Hematopoietic multipotent progenitor cell treated with erythropoietin and hydrocortisone succinate and interleukin-3 and kit ligand, for 6 days (in vitro differentiated cells): ENCODE measurements around the gene ATG2B.
A peak's percentile ranks its signal among the peaks of the same experiment; 100 is the strongest.

Source experiments
- DNase-seq: peaks from one replicate; pipeline ENCODE4 v3.0.0-alpha.2; 2015

ATG2B gene

DNA sequence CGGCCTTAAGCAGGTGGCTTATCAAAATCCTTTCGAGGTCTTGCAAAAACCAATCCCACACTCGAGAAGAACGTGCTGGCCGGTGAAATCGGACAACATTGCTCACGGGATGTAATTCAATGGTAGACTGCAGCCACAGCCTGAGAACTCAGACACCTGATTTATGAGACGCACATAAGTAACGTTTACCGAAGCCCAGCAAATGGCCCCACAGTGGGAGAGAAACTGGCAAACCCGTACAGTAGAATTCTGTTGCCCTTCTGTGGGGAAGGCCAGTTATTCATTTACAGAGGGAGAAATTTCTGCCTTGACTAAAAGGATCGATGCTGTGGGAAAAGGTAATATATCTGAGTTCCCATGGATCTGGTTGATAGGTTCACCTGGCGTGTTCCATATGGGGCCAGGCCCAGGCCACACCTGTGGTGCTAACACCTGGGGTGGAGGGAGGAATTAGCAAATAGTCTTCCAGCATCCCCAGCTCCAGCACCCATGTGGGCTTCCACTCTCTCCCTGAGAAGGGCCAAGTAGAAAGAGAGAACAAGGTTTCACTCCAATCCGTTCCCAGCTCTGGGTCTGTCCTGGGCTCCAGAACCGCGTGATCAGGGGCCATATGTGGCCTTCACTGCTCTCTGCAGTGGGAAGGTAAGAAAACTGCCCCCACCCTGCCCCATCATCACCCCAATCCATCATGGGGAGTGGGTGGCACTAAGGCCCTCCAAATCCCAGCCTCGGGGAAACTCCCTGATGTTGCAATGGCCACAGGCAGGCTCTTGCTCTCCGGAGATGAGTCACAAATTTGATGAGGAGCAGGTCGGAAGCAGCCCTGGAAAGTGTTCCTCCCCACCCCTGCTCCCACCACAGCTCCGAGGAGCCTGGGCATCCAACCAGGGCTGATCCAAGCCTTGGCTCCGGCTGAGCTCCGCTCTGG lies 94.4 kb downstream of the ATG2B start:
- no peak for DNase-seq

DNA sequence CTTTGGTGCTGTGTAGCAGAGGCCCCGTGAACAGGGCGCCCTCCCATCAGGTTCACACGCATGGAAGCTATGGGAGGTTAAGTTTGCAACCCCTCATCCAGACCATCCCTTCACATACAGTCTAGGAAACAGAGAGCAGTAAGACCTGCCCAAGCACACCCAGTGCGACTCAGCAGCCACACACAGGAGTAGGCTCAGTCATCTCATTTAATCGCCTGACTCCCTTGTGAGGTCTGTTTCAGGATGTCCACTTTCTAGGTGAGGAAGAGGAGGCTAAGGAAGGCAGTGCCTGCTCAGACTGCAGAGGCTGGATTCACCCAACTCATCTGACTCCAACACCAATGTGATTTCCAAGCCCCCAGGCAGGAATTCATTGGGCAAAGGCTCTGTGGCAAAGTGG lies 95.2 kb downstream of the ATG2B start:
- no peak for DNase-seq

DNA sequence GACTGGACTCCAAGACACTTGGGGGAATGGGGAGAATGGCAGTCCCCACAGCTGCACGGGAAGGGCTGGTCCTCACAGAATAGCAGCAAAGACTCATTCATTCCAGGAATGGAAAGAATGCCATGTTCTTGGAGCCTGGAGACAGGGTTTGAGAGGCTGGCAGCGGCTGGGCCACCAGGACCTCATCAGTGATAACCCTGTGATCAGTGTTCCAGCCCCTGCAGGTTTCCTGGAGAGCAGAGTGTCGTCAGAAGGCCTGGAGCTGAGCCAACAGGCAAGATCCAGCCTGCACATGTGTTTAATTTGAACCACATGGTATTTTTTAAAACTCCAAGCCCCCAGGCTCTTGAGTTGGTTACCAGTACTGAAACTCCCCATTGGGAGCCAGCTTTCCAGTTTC lies 95.8 kb downstream of the ATG2B start:
- DNase-seq: peak; percentile 21

DNA sequence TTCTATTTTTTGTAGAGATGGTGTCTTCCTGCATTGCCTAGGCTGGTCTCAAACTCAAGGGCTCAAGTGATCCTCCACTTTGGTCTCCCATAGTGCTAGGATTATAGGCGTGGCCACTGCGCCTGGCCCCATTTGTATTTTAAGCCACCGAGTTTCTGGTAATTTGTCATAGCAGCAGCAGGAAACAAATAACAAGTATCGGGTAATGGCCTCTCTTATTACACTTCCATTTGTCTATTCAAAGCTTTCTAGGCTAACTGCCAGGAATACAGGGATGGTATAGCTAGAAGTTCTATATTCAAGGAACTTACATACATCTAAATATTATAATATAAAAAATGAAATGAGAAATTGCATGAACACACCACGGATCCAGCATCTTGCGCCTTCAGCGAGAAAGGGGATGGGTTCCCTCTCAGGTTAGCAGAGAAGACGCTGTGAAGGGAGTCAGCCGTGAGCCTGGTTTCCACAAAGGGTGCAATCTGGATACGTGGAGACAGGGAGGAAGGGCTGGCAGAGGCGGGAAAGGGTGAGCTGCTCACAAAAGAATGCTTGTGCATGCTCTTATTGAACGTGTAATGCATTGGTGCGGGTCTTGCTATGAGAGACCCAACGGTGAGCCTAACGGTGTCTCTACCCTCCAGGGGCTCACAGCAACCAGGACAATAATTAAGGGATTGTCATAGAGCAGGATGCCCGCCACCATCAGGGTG lies 97.6 kb downstream of the ATG2B start:
- no peak for DNase-seq

DNA sequence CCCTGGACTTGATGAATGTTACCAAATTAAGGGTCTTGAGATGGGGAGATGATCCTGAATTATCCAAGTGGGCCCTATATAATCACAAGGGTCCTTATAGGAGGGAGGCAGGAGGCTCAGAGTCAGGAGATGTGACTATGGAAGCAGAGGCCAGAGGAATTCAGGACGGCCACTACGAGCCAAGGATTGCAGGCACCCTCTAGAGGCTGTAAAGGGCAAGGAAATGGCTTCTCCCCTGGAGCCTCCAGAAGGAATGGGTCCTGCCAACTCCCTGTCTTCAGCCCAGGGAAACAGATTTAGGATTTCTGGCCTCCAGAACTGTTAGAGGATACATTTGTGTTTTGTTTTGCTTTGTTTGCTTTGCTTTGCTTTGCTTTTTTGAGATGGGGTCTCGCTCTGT lies 98.3 kb downstream of the ATG2B start:
- DNase-seq: peak; percentile 20

DNA sequence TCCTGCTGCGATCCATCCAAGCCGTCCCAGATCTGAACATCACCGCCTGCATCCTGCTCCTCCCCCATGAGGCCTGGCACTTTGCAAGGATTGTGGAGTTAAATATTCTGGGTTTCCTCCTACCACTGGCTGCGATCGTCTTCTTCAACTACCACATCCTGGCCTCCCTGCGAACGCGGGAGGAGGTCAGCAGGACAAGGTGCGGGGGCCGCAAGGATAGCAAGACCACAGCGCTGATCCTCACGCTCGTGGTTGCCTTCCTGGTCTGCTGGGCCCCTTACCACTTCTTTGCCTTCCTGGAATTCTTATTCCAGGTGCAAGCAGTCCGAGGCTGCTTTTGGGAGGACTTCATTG lies 99.0 kb downstream of the ATG2B start:
- no peak for DNase-seq

DNA sequence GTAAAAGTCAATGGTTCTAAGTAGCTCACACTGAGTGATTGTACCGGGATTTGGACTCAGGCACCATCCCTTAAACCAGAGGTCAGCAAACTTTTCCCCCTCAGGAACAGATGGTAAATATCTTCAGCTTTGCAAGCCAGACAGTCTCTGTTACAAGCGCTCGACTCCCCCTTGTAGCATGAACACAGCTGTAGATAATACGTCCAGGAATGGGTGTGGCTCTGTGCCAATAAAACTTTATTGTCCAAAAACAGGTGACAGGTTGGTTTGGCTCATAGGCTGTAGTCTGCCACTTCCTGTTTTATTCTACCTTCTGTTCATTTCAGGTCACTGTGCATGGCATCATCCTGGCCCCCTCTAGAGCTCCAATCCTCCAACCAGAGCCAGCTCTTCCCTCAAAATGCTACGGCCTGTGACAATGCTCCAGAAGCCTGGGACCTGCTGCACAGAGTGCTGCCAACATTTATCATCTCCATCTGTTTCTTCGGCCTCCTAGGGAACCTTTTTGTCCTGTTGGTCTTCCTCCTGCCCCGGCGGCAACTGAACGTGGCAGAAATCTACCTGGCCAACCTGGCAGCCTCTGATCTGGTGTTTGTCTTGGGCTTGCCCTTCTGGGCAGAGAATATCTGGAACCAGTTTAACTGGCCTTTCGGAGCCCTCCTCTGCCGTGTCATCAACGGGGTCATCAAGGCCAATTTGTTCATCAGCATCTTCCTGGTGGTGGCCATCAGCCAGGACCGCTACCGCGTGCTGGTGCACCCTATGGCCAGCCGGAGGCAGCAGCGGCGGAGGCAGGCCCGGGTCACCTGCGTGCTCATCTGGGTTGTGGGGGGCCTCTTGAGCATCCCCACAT lies 99.6 kb downstream of the ATG2B start:
- no peak for DNase-seq

DNA sequence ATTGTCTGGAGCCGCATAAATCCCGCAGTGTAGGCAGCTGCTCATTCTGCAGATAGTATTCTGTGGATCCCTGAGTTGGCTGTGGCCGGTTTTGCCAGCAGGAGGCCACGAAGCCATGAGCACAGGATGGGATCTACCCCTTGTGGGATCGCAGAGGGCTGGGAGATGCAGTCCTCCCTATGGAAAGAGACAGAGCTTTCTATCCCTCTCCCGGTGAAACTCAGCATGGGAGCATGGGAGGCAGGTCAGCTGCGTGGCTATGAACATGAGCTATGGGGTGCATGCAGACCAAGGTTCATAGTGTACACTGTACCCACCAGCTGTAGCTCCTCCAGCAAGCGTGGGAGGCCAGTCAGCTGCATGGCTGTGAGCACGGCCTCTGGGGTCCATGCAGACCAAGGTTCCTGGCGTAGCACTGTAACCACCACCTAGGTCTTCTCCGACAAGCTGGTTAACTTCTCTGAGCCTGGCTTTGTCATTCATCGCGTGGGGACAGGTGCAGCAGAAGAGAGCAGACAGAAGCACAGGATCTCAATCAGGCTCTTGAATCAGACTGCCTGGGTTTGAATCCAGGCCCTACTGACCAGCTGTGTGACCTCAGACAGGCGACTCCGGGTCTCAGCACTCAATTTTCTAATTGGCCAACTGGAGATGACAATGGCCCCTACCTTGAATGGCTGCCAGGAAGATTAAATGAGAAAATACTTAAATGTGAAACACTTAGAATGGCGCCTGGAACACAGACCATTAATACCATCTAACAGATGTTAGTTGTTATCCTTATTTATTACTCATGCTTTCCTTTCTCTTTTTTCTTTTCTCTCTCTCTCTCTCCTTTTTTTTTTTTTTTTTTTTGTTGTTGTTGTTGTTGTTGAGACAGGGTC lies 101.1 kb downstream of the ATG2B start:
- DNase-seq: no peak

DNA sequence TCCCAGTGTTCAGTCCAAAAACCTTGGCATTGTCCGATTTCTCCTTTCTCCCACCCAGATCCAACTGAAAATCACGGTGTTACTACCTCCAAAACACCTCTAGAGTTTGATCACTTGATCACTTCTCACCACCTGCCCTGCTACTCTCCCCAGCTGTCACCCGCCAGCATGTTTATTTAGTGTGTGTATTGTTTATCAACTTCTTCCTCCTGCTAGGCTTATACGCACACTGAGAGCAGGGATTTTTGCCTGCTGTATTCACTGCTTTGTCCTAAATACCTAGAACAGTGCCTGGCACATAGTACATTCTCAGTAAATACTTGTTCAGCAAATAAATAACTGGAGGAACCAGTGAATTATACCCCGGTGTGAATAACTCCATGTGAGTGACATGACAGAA lies 102.1 kb downstream of the ATG2B start:
- no peak for DNase-seq

DNA sequence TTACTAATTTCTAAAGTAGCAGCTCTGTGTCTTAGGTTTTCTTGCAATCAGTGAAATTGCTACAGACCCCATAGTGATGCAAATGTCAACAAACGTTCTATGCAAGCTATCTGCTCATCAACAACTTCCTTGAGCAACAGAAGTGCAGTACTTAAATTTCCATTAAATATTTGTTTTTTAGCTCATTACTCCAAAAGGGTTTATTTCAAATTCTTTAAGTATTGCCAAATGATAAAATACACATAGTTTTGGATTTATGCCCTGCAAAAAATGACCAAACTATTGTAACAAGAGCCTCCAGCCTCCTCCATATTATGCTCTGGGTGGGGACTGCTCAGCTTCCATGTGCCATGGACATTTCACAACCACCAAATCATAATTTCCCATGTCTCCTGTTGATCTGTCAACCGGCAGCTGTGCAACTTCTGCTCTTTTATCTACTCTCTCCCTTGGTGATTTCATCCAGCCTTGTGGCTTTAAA lies 102.8 kb downstream of the ATG2B start:
- no peak for DNase-seq

DNA sequence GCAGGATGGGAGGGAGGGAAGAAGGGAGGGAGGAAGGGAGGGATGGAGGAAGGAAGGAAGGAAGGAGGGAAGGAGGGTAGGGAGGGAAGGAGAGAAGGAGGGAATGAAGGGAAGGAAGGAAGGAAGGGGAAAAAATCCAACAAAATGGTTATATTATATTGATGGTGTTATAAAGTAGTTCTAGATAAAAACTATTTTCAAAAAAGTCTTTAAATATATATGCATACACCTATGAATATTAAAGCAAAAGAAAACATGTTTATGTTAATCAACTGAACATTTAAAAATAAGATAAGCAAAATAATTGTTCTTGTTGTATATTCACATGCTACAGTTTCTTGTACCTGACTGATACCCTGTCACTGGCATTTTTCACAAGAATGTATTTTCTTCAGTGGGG lies 105.2 kb downstream of the ATG2B start:
- DNase-seq: no peak

DNA sequence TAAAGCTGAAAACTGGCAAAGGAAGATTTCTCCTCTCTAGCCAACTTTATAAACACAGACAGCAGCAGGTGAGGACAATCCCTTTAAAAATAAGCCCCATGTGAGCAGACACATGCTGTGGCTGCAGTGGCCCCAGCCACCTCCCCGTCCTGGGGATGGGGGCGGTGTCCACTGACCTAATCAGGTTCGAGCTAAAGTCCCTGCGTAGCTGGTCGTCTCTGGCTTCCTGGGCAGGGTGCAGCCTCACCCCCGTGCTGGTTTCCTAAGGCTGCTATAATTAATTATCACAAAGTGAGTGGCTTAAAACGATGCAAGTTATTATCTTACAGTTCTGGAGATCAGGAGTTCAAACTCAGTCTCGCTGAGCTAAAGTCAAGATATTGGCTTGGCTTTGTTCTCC lies 106.1 kb downstream of the ATG2B start:
- DNase-seq: no peak

DNA sequence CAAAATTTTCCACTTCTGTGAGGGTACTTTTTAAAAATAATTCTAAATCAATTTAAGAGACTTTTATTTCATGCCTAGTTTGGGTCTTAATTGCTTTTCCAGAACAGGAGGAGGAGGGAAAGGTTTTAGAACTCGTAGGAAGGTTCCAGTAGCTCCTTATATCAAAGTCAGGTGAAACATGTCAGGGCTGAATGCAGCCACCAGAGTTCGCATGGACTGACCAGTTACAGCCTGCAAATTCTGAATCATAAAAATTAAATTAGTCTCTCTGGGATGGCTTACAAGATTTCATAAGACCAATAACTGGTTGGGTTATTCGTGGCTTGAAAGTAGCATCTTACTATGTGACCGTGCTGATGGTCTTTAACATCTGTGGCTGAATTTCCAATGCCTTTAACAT lies 106.7 kb downstream of the ATG2B start:
- no peak for DNase-seq

DNA sequence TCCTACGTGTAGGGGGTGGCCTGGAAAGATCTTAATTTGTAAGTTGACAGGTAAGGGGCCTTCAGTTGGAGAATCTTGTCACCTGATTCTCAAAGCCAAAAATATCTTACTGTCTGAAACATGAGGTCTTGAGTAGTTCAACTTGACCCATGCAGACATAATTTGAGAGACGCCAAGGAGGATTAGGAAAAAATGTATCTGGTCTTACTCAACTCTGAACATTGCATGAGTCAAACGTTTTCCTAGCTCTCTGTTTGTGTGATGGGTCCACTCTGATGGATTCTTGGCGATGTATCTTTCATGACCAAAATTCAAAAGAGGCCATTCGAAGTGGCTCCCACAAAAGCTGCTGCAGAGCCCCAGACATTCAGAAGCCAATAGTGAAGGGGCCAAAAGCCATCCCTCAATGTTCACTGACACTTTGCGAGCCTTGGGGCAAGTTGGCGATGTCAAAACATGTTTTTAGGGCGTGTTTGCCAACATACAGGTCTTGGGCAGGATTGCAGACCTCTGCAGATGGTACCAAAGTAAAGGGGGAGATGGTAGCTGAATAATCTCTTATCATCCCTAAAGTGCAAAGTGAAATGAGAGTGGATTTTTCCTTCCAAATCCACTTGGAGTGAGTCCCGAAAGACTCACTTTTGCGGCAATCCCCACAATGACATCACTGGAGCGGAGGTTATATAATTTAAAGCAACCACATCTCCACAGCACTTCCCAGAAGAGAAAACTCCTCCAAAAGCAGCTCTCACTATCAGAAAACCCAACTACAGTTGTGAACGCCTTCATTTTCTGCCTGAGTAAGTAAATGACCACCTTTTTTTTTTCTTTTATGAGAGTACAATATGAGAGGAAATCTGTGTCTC lies 107.4 kb downstream of the ATG2B start, which contains the start of gene BDKRB1:
Gene BDKRB1, plus strand, starts transcription at position 710 of the 866 bp plus-strand sequence. CDS start 7,473 bp downstream, outside the sequence.
- no peak for DNase-seq

DNA sequence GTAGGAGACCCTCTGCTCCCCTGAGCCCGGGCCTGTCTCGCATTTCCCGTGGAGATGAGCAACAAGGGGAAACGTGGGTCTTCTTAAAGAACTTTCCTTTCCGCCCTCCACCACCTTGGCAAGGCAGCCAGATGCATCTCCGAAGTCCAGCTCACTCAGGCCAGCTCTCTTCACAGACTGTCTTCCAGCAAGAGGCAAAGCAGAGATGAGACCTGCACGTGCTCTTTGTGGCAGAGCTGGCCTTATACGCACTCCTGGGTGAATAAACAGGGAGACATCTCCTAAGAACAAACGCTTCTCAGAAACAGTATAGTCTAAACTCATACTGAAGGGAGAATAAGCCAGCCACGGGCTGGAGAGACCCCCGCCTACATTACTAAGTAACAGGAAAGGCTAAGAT lies 108.5 kb downstream of the ATG2B start:
- no peak for DNase-seq

DNA sequence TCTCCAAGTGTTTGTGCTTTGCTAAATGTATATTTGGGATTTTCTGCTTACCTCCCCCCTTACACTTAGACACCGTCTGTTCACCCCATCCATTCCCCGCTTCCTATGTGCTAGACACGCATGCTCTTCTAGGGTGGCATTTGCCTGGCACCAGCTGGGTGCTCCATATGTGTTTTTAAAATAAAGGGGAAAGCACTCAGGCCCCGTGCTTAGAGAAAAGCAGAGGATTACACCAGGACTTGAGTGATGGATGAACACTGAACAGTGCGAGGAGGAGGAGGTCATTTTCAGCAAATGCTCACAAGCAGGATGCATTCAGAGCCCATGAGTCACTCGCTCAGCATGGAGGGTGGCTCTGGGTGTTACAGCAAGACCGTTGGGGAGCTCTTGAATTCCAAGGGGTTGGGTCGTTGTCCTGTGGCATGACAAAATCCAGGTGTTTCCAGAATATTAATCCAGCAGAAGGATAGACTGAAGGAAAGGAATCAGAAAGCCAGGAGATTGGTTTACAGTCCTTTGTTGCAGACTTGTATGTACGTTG lies 110.1 kb downstream of the ATG2B start:
- no peak for DNase-seq

DNA sequence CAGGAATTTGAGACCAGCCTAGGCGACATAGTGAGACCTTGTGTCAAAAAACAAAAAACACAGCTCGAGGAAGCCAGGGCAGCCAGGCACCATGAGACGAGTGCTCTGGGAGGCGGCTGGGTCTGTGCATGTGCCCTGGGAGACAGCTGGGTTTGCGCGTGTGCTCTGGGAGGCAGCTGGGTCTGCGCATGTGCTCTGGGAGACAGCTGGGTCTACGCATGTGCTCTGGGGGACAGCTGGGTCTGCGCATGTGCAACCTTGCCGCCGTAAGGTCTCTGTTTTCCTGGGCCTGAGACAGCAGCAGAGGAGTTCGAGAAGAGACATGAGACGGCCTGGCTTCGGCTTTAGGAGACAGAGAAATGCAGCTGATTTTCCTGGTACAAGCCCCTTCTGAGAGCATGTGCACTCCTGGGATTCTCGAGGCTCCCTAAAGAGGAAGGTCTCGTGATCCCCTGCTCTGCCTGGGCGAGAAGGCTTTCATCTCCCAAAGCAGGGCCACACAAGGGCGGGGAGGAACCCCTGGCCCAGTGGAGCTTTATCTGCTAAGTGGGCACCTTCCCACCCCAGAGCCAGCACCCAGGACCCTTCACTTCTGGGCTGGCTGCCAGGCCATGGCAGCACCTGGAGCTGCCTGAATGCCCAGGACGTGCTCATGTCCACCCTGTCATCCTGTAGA lies 110.7 kb downstream of the ATG2B start:
- DNase-seq: no peak

DNA sequence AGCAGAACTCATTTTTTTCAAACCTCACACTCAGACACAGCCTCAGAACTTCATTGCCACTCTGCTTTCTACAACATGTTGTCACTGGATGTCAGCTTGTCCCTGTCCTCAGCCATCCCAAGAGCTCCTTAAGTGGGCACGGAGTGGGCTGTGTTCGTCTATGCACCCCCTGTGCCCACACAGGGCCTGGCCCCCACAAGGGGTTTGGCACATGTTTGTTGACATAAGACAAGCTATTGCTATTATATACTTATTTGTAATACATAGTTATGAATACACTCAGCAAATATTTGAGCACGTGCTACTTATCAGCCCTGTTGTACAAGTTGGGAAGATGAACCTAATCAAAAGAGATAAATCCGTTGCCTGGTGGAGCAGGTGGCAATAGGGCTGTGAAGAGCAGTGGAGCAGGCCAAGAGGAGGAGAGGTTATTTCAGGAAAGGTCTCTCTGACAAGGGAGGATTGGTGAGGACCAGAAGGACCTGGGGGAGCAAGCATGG lies 111.4 kb downstream of the ATG2B start:
- no peak for DNase-seq

DNA sequence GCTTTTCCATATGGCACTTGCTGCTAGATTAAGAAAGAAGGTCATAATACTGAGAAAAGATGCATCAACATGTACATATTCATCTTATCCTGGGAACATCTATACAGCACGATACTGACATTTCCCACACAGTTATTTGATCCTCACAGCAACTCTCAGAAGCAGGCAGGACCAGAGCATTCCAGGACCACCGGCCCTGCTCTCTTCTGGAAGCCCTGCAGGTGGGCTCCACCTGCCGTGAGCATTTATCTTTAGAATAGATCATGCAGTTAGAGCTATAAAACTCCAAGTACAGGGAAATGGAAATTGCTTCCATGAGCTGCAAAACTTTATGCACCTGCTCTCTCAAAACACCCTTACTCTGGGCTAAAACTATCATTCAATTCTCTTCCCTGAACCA lies 112.7 kb downstream of the ATG2B start:
- no peak for DNase-seq

DNA sequence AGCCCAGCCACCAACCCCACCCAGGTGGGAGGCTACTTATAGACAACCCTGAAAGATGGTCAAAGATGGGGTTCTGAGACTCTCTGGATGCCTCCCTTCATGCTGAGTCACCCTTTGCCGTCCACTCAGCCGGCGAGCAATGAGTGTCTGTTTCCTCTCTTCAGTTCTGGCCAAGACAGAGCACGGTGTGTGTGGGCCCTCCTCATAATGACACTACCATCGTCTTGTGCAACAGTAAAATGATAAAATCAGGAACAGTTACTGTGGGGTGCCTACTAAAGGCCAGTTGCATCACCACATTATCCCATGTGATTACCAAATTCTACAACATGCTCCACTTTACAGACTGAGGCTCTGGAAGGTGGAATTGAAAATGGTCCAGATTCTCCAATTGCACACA lies 114.1 kb downstream of the ATG2B start:
- peak; percentile 75 for DNase-seq
